Measurements from ENCODE around the gene DGKB. TPM values are rescaled to one million over a fixed set of nuclear protein-coding genes. Genes with fewer than 3 reads are reported as not detected.

Gene DGKB
- total RNA-seq, 1 donor from 2014 or later, result not detected

GRCh38 chr7:14596421-14596820, 306.1 kb downstream of the DGKB start:
- no peak for DNase-seq (ENCODE audit: low spot score in 2 of 2)
- Histone ChIP-seq H3K27me3 (no peaks in the 10 kb centered on the region), H3K4me1 (no peaks in the 10 kb centered on the region), H3K9me3 (no peaks in the 10 kb centered on the region), H3K36me3 (no peaks in the 10 kb centered on the region), H3K27ac (no peak overlapping the region), H3K4me3 (no peak overlapping the region)
- no peak for TF ChIP-seq CTCF (IDR thresholded peaks at IDR 0.05)
- intact Hi-C loops (cut with DNase I), result no loop called here

GRCh38 chr7:14590206-14590605, 312.3 kb downstream of the DGKB start:
- Histone ChIP-seq H3K27me3 (no peaks in the 10 kb centered on the region), H3K9me3 (no peaks in the 10 kb centered on the region), H3K36me3 (no peaks in the 10 kb centered on the region), H3K27ac (no peak overlapping the region), H3K4me1 (no peaks in the 10 kb centered on the region), H3K4me3 (no peak overlapping the region)
- no peak for DNase-seq (ENCODE audit: low spot score in 2 of 2)
- TF ChIP-seq CTCF (IDR thresholded peaks at IDR 0.05), result no peak
- intact Hi-C loops (cut with DNase I), result no loop called here

GRCh38 chr7:14585232-14585631, 317.3 kb downstream of the DGKB start:
- intact Hi-C loops (cut with DNase I), result no loop called here
- Histone ChIP-seq H3K36me3 (no peaks in the 10 kb centered on the region), H3K4me1 (no peaks in the 10 kb centered on the region), H3K9me3 (no peaks in the 10 kb centered on the region), H3K27me3 (no peaks in the 10 kb centered on the region), H3K27ac (no peak overlapping the region), H3K4me3 (no peak overlapping the region)
- no peak for DNase-seq (ENCODE audit: low spot score in 2 of 2)
- TF ChIP-seq CTCF (IDR thresholded peaks at IDR 0.05), result no peak

GRCh38 chr7:14583518-14583917, 319.0 kb downstream of the DGKB start:
- Histone ChIP-seq H3K27me3 (no peaks in the 10 kb centered on the region), H3K27ac (no peak overlapping the region), H3K36me3 (no peaks in the 10 kb centered on the region), H3K9me3 (no peaks in the 10 kb centered on the region), H3K4me1 (no peaks in the 10 kb centered on the region), H3K4me3 (no peak overlapping the region)
- no peak for DNase-seq (ENCODE audit: low spot score in 2 of 2)
- intact Hi-C loops (cut with DNase I), result no loop called here
- TF ChIP-seq CTCF (IDR thresholded peaks at IDR 0.05), result no peak

- no peaks in the 10 kb centered on the region for H3K36me3 ChIP-seq
- H3K4me1 ChIP-seq, result no peaks in the 10 kb centered on the region
- DNase-seq (ENCODE audit: low spot score in 2 of 2), result no peak
- H3K9me3 ChIP-seq, result no peaks in the 10 kb centered on the region
- TF ChIP-seq CTCF (IDR thresholded peaks at IDR 0.05), result no peak
- intact Hi-C loops (cut with DNase I), result no loop called here
- no peaks in the 10 kb centered on the region for H3K27me3 ChIP-seq
- no peak overlapping the region for H3K4me3 ChIP-seq
- H3K27ac ChIP-seq, result no peak overlapping the region
Measured at GRCh38 chr7:14582010-14582409, 320.5 kb downstream of the DGKB start.

GRCh38 chr7:14579971-14580370, 322.6 kb downstream of the DGKB start:
- H3K27ac ChIP-seq, result no peak overlapping the region
- H3K36me3 ChIP-seq, result no peaks in the 10 kb centered on the region
- H3K4me1 ChIP-seq, result no peaks in the 10 kb centered on the region
- H3K27me3 ChIP-seq, result no peaks in the 10 kb centered on the region
- no peaks in the 10 kb centered on the region for H3K9me3 ChIP-seq
- no peak overlapping the region for H3K4me3 ChIP-seq
- intact Hi-C loops (cut with DNase I), result no loop called here
- no peak for TF ChIP-seq CTCF (IDR thresholded peaks at IDR 0.05)
- DNase-seq (ENCODE audit: low spot score in 2 of 2), result no peak

Measured in ascending aorta (tissue), 2 donors.